Erythroblast (primary cell): ENCODE results near the gene FAM89B.

Source experiments
- GATA1 ChIP-seq: IDR thresholded peaks from 2 replicates; pipeline ENCODE4 v1.6.1; 2011; ENCODE audit warnings: low read depth, mild to moderate bottlenecking, control low read depth, low read length, moderate library complexity
- POLR2A ChIP-seq: IDR thresholded peaks from 2 replicates; pipeline ENCODE4 v1.6.1; 2011; ENCODE audit warnings: mild to moderate bottlenecking, low read length

DNA sequence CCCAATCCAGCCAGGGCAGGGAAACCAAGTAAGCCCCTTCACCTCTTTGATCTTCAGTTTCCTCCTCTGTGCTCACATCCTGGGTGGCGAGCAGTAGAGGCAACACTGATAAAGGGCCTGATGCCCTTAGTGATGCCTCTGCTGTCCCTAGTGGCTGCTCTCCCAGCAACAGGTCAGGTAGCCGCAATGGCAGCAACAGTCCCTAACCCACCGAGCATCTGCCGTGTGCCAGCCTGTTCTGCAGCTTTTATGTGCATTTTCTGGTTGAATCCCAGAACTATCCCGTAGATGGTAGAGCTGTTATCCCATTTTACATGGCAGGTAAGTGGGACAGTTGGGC, 42.2 kb upstream of the FAM89B start:
- TF ChIP-seq POLR2A: no peak
- TF ChIP-seq GATA1: no peak
